ENCODE measurements around the gene FAM90A1.
A peak's percentile ranks its signal among the peaks of the same experiment; 100 is the strongest.
"Not testable (repeated sequence)": the region's sequence is repeated elsewhere in the genome, so short reads cannot be mapped to it uniquely, and the experiment has no call there.

FAM90A1 gene

DNA sequence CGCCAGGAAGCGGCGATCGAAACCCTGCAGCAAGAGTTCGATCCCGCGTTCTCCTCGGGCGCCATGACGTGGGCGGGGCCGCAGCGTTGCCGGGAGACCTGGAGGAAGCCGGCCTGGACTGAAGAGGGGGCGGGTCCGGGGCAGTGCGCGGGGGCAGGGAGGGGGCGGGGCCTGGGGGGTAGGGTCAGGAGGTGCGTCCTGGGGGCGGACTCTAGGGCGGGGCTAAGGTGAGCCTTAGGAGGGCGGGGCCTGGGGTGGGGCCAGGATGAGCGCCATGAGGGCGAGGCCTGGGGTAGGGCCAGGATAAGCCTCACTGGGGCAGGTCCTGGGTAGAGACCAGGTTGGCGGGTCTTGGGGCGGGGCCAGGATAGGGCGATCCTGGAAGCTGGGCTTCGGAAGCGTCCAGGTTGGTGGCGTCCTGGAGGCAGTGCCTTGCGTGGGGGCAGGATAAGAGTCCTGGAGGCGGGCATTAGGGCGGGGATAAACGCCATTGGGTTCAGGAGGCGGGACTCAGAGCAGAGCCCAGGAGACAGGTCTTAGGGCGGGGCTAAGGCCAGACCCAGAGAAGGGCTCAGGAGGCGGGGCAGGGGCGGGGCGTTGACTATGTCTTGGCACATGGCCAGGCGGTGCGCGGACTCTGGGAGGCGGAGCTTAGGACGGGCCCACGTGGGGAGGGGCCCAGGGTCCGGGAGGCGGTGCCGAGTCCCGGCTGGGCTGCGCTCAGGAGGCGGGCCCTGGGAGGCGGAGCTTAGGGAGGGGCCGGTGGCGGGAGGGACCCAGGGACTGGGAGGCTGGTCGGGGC, 15.7 kb upstream of the FAM90A1 start:
- not testable (repeated sequence) for H3K27me3 ChIP-seq (replicated peaks; ENCODE audit: control insufficient read depth, insufficient read depth, low read length); H3K4me1 ChIP-seq (ENCODE audit: control insufficient read depth, insufficient read depth, low read length); H3K9me3 ChIP-seq (ENCODE audit: control insufficient read depth, low read length); H3K36me3 ChIP-seq (ENCODE audit: control insufficient read depth, insufficient read depth, low read length, severe bottlenecking)
- DNase-seq (ENCODE audit: low read depth), result peak; percentile 97
- Histone ChIP-seq H3K4me3 (ENCODE audit: low read length) (peak overlapping the region; percentile 82), H3K9ac (ENCODE audit: low read length) (peak overlapping the region; percentile 83)

DNA sequence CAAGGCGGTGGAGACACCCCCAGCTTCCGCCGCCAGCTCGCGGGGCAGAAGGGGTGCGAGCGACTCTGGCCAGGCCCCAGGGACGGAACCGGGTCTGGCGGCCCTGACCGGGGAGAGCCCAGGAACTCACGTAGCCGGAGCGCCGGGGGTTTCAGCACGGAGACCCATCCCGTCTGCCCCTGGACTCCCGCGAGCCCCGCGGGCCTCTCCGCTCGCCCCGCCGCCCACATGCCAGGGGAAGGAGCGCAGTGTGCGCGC, 15.1 kb upstream of the FAM90A1 start:
- not testable (repeated sequence) for DNase-seq (ENCODE audit: low read depth); H3K36me3 ChIP-seq (ENCODE audit: control insufficient read depth, insufficient read depth, low read length, severe bottlenecking); H3K27me3 ChIP-seq (replicated peaks; ENCODE audit: control insufficient read depth, insufficient read depth, low read length); H3K4me1 ChIP-seq (ENCODE audit: control insufficient read depth, insufficient read depth, low read length); H3K9me3 ChIP-seq (ENCODE audit: control insufficient read depth, low read length)
- peak overlapping the region; percentile 83 for H3K9ac ChIP-seq (ENCODE audit: low read length)
- peak overlapping the region; percentile 82 for H3K4me3 ChIP-seq (ENCODE audit: low read length)

DNA sequence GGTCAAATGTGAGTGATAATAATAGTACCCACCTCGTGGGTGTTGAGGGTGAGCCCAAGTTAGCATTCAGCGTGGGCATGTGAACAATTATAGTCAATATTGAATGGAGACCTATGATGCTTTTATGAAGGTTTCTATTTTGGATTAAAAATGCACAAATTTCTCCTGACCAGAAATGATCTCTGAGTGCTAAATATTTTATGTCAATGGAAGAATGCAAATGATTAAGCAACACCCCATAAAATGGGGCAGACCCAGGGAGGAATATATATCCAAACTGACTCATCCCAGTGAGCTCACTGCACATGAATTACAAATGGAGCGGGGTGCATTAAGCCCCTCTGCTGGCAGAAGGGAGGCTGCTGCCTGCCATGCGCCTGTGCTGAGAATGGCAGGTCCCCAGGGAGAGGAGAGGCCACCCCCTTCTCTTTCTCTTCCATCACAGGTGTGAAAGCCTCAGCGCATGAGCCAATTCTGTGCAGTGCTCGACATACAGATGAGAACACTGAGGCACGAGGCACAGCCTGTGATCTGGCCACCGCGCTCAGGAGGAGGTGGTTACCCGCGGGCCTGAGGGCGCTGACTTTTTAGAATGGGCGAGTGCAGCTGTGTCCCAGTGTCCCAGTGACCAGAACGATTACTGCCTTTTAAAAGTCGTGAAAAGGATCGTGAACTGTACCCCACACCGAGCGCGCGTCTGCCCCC, 14.7 kb upstream of the FAM90A1 start:
- Histone ChIP-seq H3K9ac (ENCODE audit: low read length) (peak overlapping the region; percentile 83), H3K4me3 (ENCODE audit: low read length) (peak overlapping the region; percentile 82)
- not testable (repeated sequence) for H3K9me3 ChIP-seq (ENCODE audit: control insufficient read depth, low read length); H3K27me3 ChIP-seq (replicated peaks; ENCODE audit: control insufficient read depth, insufficient read depth, low read length); H3K4me1 ChIP-seq (ENCODE audit: control insufficient read depth, insufficient read depth, low read length); H3K36me3 ChIP-seq (ENCODE audit: control insufficient read depth, insufficient read depth, low read length, severe bottlenecking)
- DNase-seq (ENCODE audit: low read depth), result peak; percentile 47

DNA sequence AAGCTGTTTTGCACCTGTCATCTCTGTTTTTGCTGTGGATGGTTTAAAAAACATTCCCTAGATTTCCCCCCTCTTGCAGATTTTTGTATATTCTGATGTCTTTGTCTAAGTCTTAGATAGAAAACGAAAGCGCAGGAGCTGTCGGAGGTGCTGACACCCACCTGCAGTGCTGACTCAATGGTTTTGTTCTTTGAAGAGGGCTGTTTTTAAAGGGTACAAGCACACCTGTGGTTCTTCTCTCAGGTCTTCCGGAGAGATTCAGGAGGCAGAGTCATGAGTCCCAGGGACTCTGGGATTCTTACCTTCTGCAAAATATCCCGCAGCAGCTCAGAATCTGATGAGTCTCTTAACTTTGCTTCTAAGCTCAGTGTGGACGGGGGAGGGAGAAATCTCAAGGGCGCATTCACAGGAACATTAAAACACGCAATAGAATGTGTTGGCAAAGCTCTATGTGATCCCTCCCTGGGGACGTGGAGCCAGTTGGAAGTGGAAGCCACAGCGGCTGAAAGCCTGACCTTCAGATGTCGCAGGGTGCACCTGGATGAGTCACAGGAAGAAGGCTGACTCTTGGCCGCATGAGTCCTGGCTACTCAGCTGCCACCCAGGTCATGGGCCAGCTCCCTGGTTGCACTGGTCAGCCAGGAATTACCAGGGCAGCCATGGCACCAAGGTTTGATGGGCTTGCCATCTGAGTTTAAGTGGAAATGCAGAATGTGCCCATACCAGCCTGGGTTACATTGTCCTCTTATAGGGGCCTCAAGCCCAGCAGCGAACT, 13.1 kb upstream of the FAM90A1 start:
- H3K4me3 ChIP-seq (ENCODE audit: low read length); H3K4me1 ChIP-seq (ENCODE audit: control insufficient read depth, insufficient read depth, low read length): not testable (repeated sequence)

DNA sequence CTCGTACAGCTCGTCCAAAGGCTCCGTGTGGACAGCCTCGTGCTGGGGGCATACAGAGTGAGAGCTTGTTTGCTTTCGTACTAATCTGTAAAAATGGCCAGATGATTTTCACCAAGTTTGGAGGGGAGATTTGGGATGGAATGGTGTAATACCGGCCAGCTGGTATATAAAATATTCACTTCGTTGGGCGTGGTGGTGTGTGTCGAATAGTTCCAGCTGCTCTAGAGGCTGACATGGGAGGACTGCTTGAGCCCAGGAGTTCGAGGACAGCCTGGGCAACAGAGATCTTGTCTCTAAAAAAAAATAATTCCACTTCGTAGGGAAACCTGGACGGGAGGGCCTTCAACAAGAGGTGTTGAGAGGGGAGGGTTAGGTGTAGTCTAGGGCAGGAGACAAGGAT, 9.6 kb upstream of the FAM90A1 start:
- H3K9me3 ChIP-seq (ENCODE audit: control insufficient read depth, low read length); DNase-seq (ENCODE audit: low read depth); H3K4me3 ChIP-seq (ENCODE audit: low read length); H3K9ac ChIP-seq (ENCODE audit: low read length); H3K36me3 ChIP-seq (ENCODE audit: control insufficient read depth, insufficient read depth, low read length, severe bottlenecking); H3K27me3 ChIP-seq (replicated peaks; ENCODE audit: control insufficient read depth, insufficient read depth, low read length); H3K4me1 ChIP-seq (ENCODE audit: control insufficient read depth, insufficient read depth, low read length): not testable (repeated sequence)

More for the DNA sequence above, 13.1 kb upstream of the FAM90A1 start:
- not testable (repeated sequence) for DNase-seq (ENCODE audit: low read depth); H3K9ac ChIP-seq (ENCODE audit: low read length); H3K36me3 ChIP-seq (ENCODE audit: control insufficient read depth, insufficient read depth, low read length, severe bottlenecking); H3K27me3 ChIP-seq (replicated peaks; ENCODE audit: control insufficient read depth, insufficient read depth, low read length); H3K9me3 ChIP-seq (ENCODE audit: control insufficient read depth, low read length)

DNA sequence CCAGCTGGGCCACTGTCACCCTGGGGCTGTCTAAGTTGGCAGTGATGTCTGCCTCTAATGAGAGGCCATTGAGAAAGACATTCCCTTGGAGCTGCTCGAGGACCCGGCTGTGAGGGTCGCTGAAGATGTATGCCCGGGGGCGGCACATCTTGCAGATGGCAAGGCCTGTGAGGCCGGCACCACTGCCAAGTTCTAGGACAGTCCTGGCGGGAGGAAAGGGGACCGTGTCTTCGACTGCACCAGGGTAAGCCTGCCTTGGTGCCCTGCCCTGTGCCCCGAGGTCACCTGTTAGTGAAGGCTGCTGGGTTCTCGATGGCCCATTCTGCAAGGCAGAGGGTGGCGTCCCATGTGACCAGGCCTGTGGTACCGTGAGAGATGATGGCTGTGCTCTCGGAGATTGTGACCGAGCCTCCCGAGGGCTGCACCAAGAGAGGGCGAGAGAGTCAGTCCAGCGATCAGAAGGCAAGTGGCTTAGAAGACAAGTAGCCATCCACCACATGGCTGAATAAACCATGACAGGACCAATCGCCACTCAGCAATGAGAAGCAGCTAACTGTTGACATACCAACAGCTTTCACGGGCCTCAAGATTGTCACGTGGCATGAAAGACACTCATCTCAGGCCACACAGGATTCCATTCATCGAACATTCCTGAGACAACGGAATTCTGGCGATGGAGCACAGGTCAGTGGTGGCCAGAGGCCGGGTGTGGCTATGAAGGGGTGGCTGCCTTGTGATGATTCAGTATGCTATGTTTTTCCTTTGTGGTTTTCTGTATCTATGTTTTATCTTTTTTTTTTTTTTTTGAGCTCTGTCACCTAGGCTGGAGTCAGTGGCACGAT, 8.1 kb upstream of the FAM90A1 start:
- not testable (repeated sequence) for H3K9ac ChIP-seq (ENCODE audit: low read length); H3K9me3 ChIP-seq (ENCODE audit: control insufficient read depth, low read length); H3K4me1 ChIP-seq (ENCODE audit: control insufficient read depth, insufficient read depth, low read length); H3K4me3 ChIP-seq (ENCODE audit: low read length); H3K27me3 ChIP-seq (replicated peaks; ENCODE audit: control insufficient read depth, insufficient read depth, low read length); H3K36me3 ChIP-seq (ENCODE audit: control insufficient read depth, insufficient read depth, low read length, severe bottlenecking)
- peak; percentile 32 for DNase-seq (ENCODE audit: low read depth)

DNA sequence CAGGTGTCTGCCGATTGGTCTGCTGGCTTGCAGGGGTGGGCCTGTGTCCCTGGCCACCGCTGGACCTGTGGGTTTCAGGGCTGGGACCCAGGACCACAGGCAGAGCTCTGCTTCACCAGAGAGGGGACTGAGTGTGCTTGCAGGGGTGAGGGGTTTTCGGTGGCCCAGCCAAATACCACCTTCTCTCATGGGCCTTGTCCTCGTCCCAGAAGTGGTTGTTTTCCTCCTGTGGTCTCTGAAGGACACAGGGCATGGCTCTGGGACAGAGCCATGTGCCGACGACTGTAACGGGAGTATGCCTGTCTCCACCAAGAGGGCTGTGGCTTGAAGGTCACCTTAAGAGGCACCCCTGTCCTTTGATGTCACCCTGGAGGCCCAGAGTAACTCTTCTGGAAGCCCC, 7.3 kb upstream of the FAM90A1 start:
- H3K4me3 ChIP-seq (ENCODE audit: low read length); H3K27me3 ChIP-seq (replicated peaks; ENCODE audit: control insufficient read depth, insufficient read depth, low read length); DNase-seq (ENCODE audit: low read depth); H3K9me3 ChIP-seq (ENCODE audit: control insufficient read depth, low read length); H3K36me3 ChIP-seq (ENCODE audit: control insufficient read depth, insufficient read depth, low read length, severe bottlenecking); H3K4me1 ChIP-seq (ENCODE audit: control insufficient read depth, insufficient read depth, low read length); H3K9ac ChIP-seq (ENCODE audit: low read length): not testable (repeated sequence)

DNA sequence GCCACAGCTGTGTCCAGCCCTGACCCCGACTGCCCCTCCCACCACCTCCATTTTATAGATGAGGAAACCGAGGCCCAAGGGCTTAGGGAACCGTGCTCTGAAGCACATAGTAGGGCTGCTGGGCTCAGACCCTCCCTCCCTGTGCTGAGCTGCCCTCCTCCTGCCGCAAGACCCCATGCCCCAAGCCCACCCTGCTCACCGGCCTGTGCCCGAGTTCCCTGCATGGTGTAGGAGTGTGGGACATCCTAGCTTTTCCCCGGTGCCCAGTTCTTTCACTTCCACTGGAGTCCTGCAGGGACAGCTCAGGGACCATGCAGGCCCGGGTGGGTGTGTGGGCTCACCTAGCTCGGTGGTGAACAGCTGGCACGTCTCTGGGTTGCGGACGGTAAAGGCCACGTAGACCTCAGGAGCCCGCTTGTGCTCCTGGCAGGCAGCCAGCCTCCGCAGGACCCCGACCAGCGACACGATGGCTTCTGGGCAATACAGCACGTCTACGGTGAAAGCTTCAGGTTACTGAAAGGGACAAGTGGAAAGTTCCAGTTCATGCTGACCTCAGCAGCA, 6.6 kb upstream of the FAM90A1 start:
- not testable (repeated sequence) for H3K4me3 ChIP-seq (ENCODE audit: low read length); H3K9ac ChIP-seq (ENCODE audit: low read length); H3K9me3 ChIP-seq (ENCODE audit: control insufficient read depth, low read length); H3K36me3 ChIP-seq (ENCODE audit: control insufficient read depth, insufficient read depth, low read length, severe bottlenecking); DNase-seq (ENCODE audit: low read depth); H3K4me1 ChIP-seq (ENCODE audit: control insufficient read depth, insufficient read depth, low read length); H3K27me3 ChIP-seq (replicated peaks; ENCODE audit: control insufficient read depth, insufficient read depth, low read length)

DNA sequence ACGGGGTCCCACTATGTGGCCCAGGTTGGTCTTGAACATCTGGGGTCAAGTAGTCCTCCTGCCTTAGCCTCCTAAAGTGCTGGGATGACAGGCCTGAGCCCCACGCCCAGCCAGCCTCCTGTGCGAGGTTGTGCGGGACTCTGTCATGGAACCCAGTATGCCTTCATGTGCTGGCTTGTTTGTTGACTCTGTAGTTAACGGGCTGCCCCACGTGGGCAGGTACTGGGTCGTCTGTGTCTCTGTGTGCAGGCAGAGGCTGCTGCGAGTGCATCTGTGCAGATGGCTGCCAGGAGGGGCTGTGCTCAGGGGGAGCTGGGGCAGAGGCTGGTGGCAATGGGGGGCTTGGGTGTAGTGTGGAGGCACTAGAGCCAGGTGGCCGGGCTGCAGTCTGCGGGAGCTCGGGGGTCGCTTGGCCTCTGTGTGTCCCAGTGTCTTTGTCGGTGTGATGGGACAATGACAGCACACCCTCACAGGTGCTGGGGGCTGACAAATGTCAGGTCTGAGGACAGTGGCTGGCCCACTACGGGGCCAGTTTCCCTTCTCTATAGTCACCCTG, 6.0 kb upstream of the FAM90A1 start:
- not testable (repeated sequence) for DNase-seq (ENCODE audit: low read depth); H3K9me3 ChIP-seq (ENCODE audit: control insufficient read depth, low read length); H3K4me1 ChIP-seq (ENCODE audit: control insufficient read depth, insufficient read depth, low read length); H3K4me3 ChIP-seq (ENCODE audit: low read length); H3K9ac ChIP-seq (ENCODE audit: low read length); H3K27me3 ChIP-seq (replicated peaks; ENCODE audit: control insufficient read depth, insufficient read depth, low read length); H3K36me3 ChIP-seq (ENCODE audit: control insufficient read depth, insufficient read depth, low read length, severe bottlenecking)

DNA sequence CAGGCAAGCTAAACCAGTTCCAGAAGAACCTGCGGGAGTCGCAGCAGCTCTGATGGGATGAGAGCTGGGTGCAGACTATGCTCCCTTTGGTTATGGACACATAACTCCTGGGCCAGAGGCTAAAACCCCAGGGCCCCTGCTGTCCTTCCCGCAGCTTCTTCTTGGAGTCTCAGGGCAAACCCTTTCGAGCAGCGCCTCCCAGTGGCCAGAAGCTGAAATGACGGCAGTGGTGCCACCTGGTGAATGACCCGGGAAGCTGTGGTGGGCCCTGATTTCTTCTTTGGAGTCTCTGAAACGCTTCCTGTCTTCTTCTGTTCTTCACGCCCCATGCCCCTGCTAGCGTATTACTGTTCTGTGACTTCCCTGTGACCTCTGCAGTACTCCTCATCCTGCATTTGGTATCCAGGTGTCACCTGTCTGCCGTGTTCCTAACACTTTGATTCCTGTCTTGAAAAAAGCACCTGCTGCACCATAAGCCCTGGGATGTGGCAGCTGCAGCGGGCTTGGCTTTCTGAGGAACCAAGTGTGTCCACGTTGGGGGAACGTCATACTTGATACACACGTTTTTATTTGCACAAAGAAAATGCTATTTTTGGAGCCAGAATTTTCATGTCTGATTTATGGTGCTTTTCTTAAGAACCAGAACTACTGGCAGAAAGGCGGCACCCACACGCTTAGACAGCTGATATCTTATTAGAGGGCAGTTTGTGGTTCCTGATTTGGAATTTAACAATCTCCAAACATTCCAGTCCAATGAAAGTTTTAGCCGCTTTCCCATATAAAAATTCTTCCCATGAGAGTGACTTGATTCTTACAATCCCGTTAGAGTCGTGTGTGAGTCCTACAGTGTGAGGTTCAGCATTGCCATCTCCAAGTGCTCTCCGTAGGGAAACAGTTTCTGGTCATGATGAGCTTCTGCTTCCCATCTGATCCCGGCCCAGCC, 4.5 kb upstream of the FAM90A1 start:
- not testable (repeated sequence) for H3K4me1 ChIP-seq (ENCODE audit: control insufficient read depth, insufficient read depth, low read length); H3K4me3 ChIP-seq (ENCODE audit: low read length); H3K27me3 ChIP-seq (replicated peaks; ENCODE audit: control insufficient read depth, insufficient read depth, low read length); H3K9ac ChIP-seq (ENCODE audit: low read length); H3K36me3 ChIP-seq (ENCODE audit: control insufficient read depth, insufficient read depth, low read length, severe bottlenecking); H3K9me3 ChIP-seq (ENCODE audit: control insufficient read depth, low read length)
- peak; percentile 46 for DNase-seq (ENCODE audit: low read depth)
